HL-60 (cell line): ENCODE measurements around the gene BICDL2.
"Not testable (repeated sequence)": the region's sequence is repeated elsewhere in the genome, so short reads cannot be mapped to it uniquely, and the experiment has no call there.

ENCODE experiments used
- DNase-seq, 2 experiments: peaks; one replicate each; pipeline ENCODE4 v3.0.0-alpha.2; 2010 to 2020; ENCODE audit warnings: low read depth in 1 of 2, low spot score in 1 of 2
- H3K27ac ChIP-seq: fragments of 250-450 bp; sonication (Bioruptor Pico); replicated peaks from 2 replicates; pipeline ENCODE4 v1.5.1; 2020; ENCODE audit warnings: mild to moderate bottlenecking, moderate library complexity
- H3K27me3 ChIP-seq: fragments of 250-450 bp; sonication (Bioruptor Pico); 2 replicates; pipeline ENCODE4 v1.5.1; 2021; ENCODE audit warnings: mild to moderate bottlenecking, moderate library complexity; ENCODE audit not compliant: insufficient read depth, poor library complexity, severe bottlenecking
- H3K4me3 ChIP-seq: replicated peaks from 2 replicates; pipeline ENCODE4 v1.5.1; 2011; ENCODE audit warnings: mild to moderate bottlenecking, control low read depth, low read length; ENCODE audit not compliant: insufficient read depth
- CTCF ChIP-seq: IDR thresholded peaks from one replicate; pipeline ENCODE4 v1.5.1; 2011; ENCODE audit warnings: low read length, control low read depth, inconsistent platforms; ENCODE audit not compliant: insufficient read depth
- GABPA ChIP-seq: IDR thresholded peaks from 2 replicates; pipeline ENCODE4 v1.6.1; 2012; ENCODE audit warnings: low read depth
- POLR2AphosphoS5 ChIP-seq: IDR thresholded peaks from 2 replicates; pipeline ENCODE4 v1.6.1; 2012; ENCODE audit warnings: low read depth
- REST ChIP-seq: IDR thresholded peaks from 2 replicates; pipeline ENCODE4 v1.6.1; 2012; ENCODE audit warnings: low read depth; ENCODE audit not compliant: insufficient replicate concordance
- SPI1 ChIP-seq: IDR thresholded peaks from 2 replicates; pipeline ENCODE4 v1.6.1; 2012; ENCODE audit warnings: low read depth, mild to moderate bottlenecking, borderline replicate concordance

BICDL2 gene

DNA sequence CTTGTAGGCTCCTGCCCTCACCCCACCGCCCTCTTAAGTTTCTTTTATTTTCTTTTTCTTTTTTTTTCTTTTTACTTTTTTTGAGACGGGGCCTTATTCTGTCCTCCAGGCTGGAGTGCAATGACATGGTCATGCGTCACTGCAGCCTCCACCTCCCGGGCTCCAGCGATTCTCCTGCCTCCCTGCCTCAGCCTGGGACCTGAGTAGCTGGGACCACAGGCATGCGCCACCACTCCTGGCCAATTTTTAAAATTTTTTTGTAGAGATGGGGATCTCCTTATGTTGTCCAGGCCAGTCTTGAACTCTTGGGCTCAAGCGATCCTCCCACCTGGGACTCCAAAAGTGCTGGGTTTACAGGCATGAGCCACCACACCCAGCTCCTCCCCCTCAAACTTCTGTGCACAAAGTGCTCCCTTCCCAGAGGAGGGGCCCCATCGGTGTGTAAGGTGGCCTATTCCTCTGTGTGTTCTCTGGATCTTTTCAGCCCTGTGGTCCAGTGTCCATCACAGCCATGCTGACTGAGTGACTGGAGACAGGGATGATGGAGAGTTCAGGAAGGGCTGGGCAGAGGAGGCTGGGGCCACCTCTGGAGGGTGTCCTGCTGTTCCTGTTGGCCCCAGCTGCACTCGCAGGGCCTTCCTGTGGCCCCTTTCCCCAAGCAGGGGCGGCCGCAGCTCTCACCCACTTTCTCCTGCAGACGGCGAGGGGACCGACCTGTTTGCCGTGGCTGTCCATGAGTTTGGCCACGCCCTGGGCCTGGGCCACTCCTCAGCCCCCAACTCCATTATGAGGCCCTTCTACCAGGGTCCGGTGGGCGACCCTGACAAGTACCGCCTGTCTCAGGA, 19.8 kb upstream of the BICDL2 start:
- no peak for TF ChIP-seq POLR2AphosphoS5
- TF ChIP-seq SPI1: no peak
- TF ChIP-seq CTCF: no peak
- no peak for TF ChIP-seq GABPA
- TF ChIP-seq REST: no peak
- H3K4me3 ChIP-seq: no peak overlapping the region
- no peak for DNase-seq
- H3K27me3 ChIP-seq: no peaks in the 10 kb centered on the region
- peak overlapping the region; percentile 81 for H3K27ac ChIP-seq

- H3K27me3 ChIP-seq, H3K4me3 ChIP-seq: not testable (repeated sequence)
- peak in 1 of 2 experiments; percentile 30 for DNase-seq
- H3K27ac ChIP-seq: peak overlapping the region; percentile 81
Measured at GRCh38 chr16:3055734-3056115, 19.0 kb upstream of the BICDL2 start.

GRCh38 chr16:3054965-3055733, 18.4 kb upstream of the BICDL2 start:
- Histone ChIP-seq H3K27ac (peak overlapping the region; percentile 81), H3K4me3 (no peak overlapping the region), H3K27me3 (no peaks in the 10 kb centered on the region)
- peak; percentile 90 to 91 for DNase-seq
- TF ChIP-seq CTCF: no peak
- peak; percentile 82 for TF ChIP-seq GABPA
- TF ChIP-seq POLR2AphosphoS5: peak; percentile 88

GRCh38 chr16:3053330-3053710, 16.6 kb upstream of the BICDL2 start:
- not testable (repeated sequence) for H3K4me3 ChIP-seq, H3K27me3 ChIP-seq
- peak overlapping the region; percentile 55 for H3K27ac ChIP-seq
- peak in 1 of 2 experiments; percentile 69 for DNase-seq

DNA sequence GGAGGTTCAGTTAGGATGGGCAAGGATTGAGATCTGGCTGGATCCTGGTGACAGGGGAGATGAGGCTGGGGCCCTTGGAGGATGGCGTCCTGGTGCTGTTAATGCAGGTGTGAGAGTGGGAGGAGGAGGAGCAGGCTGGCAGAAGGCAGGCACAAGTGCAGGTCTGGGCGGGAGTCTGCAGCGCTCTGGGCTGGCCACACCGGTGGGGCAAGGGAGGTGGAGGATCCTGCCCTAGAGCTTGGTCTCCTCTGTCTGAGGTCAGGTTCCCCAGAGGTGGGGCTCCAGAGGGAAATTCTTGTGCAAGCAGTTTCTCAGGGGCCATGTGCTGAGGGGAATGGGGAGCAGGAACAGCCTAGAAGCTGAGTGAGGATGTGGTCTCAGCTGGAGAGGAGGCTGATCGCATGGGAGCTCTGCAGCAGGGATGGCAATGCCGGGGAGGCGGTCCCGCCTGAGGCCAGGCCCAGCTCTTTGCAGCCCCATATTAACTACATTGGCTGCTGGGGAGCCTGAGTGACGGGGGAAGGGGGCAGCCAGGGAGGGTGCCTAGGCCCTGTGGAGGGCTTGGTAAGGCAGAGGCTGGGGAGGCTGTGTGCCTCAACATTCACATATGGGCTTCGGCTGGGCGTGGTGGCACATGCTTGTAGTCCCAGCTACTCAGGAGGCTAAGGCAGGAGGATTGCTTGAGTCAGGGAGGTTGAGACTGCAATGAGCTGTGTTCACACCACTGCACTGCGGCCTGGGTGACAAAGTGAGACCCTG, 16.0 kb upstream of the BICDL2 start:
- H3K27me3 ChIP-seq: not testable (repeated sequence)

More for the DNA sequence above, 16.0 kb upstream of the BICDL2 start:
- peak in 1 of 2 experiments; percentile 36 for DNase-seq
- not testable (repeated sequence) for H3K4me3 ChIP-seq
- H3K27ac ChIP-seq: peak overlapping the region; percentile 78; the same call in 1 of the 2 replicates
